Measurements from ENCODE around the gene XPO4. TPM values are rescaled to one million over a fixed set of nuclear protein-coding genes. Genes with fewer than 3 reads are reported as not detected.
A peak's percentile ranks its signal among the peaks of the same experiment; 100 is the strongest.

XPO4 gene
- total and polyA plus RNA-seq, 4 experiments from 2014 or later: 5.2 to 27.4 (median 17.3) TPM

GRCh38 chr13:20911037-20911436 is 8.5 kb upstream of the XPO4 start:
- DNase-seq: no peak
- H3K27ac Mint-ChIP-seq: no peak overlapping the region
- CTCF ChIA-PET (ENCODE audit: partially characterized antibody): interaction anchor here (1.1 to 1.7 kb wide), 4 partner anchors 14 to 418 kb away, joined by 3 read pairs; no protein-coding TSS in a partner anchor
- peaks cover 4 to 6% of the 10 kb centered on the region in 2 donors for H3K27me3 Mint-ChIP-seq
- POLR2A ChIA-PET (ENCODE audit: partially characterized antibody): no interaction called here
- Histone ChIP-seq H3K4me3 (ENCODE audit: low read length in 2 of 2) (no peak overlapping the region), H3K9me3 (ENCODE audit: control insufficient read depth in 1 of 2, low read length in 2 of 2) (no peaks in the 10 kb centered on the region), H3K27ac (ENCODE audit: low read depth, low read length) (no peak overlapping the region), H3K4me1 (ENCODE audit: insufficient read depth, low read length) (no peaks in the 10 kb centered on the region), H3K27me3 (ENCODE audit: insufficient read depth, low read length) (no peaks in the 10 kb centered on the region), H3K36me3 (ENCODE audit: insufficient read depth, low read length) (no peaks in the 10 kb centered on the region)
- no peak overlapping the region for H3K4me3 Mint-ChIP-seq
- intact Hi-C loops (cut with micrococcal nuclease): no loop called here
- no peaks in the 10 kb centered on the region for H3K4me1 Mint-ChIP-seq
- H3K36me3 Mint-ChIP-seq: no peaks in the 10 kb centered on the region
- H3K9me3 Mint-ChIP-seq: peaks cover 0 to 5% (median 0%) of the 10 kb centered on the region in 8 donors

DNA sequence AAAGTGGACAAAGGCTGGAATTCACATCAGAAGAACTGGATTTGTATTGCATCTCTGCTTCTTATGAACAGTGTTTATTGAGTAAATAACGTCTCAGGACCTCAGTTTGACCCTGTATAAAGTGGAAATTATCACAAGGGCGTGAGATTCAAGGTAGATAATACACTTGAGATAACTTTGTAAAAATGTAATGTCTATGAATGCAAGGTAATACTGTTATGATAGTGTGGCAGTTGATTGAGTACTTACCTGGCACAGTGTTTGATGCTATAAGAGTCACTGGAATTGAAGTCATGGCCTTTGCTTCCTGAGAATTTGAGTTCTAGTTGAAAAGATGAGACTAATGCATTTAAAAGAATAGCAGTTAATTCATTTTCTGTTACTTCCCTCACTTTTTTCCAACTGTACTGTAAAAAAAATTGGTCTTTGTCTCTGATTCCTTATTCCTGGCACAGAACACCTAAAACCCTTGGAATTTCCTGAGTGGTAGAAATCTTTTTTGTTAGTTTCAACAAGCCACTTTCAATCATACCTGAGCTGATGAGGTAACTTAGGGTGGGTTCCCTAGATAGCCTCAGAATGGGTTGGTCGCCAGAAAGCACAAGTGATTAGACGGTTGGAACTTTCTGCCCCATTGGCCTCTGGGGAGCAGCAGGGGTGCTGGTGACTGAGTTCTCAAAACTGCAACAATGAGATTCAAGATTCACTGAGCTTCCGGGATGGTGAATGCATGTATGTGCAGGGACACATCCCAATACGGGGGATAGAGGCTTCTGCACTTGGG is 6.4 kb upstream of the XPO4 start:
- DNase-seq: no peak
- Mint-ChIP-seq H3K4me3 (no peak overlapping the region), H3K36me3 (no peaks in the 10 kb centered on the region), H3K27me3 (peaks cover 4 to 6% of the 10 kb centered on the region in 2 donors), H3K4me1 (peaks cover 0 to under 1% (median 0%) of the 10 kb centered on the region in 4 donors), H3K27ac (no peak overlapping the region), H3K9me3 (peaks cover 0 to 5% (median 0%) of the 10 kb centered on the region in 8 donors)
- H3K9me3 ChIP-seq (ENCODE audit: control insufficient read depth in 1 of 2, low read length in 2 of 2): no peaks in the 10 kb centered on the region
- H3K36me3 ChIP-seq (ENCODE audit: insufficient read depth, low read length): no peaks in the 10 kb centered on the region
- intact Hi-C loops (cut with micrococcal nuclease): loop anchor here (10.0 kb wide), 1 partner anchor 434 kb away; no protein-coding TSS in a partner anchor
- no peak overlapping the region for H3K4me3 ChIP-seq (ENCODE audit: low read length in 2 of 2)
- POLR2A ChIA-PET (ENCODE audit: partially characterized antibody): no interaction called here
- CTCF ChIA-PET (ENCODE audit: partially characterized antibody): no interaction called here
- H3K27ac ChIP-seq (ENCODE audit: low read depth, low read length): no peak overlapping the region
- no peaks in the 10 kb centered on the region for H3K27me3 ChIP-seq (ENCODE audit: insufficient read depth, low read length)
- H3K4me1 ChIP-seq (ENCODE audit: insufficient read depth, low read length): no peaks in the 10 kb centered on the region

- intact Hi-C loops (cut with micrococcal nuclease): loop anchor here (10.0 kb wide), 1 partner anchor 430 kb away; no protein-coding TSS in a partner anchor
- Histone ChIP-seq H3K4me3 (ENCODE audit: low read length in 2 of 2) (no peak overlapping the region), H3K4me1 (ENCODE audit: insufficient read depth, low read length) (peaks cover 22% of the 10 kb centered on the region), H3K27me3 (ENCODE audit: insufficient read depth, low read length) (no peaks in the 10 kb centered on the region), H3K27ac (ENCODE audit: low read depth, low read length) (no peak overlapping the region), H3K9me3 (ENCODE audit: control insufficient read depth in 1 of 2, low read length in 2 of 2) (no peaks in the 10 kb centered on the region), H3K36me3 (ENCODE audit: insufficient read depth, low read length) (no peaks in the 10 kb centered on the region)
- no peak for DNase-seq
- ChIA-PET POLR2A (ENCODE audit: partially characterized antibody) (no interaction called here), CTCF (ENCODE audit: partially characterized antibody) (no interaction called here)
- Mint-ChIP-seq H3K4me1 (peaks cover 13 to 25% (median 17%) of the 10 kb centered on the region in 4 donors), H3K36me3 (peaks cover 0 to 10% of the 10 kb centered on the region in 2 donors), H3K9me3 (no peaks in the 10 kb centered on the region), H3K27ac (no peak overlapping the region), H3K27me3 (peaks cover 0 to 2% of the 10 kb centered on the region in 2 donors), H3K4me3 (peak overlapping the region in 2 of 8 donors; percentile 26 to 71)
Observed at GRCh38 chr13:20904908-20905307, 2.4 kb upstream of the XPO4 start.

DNA sequence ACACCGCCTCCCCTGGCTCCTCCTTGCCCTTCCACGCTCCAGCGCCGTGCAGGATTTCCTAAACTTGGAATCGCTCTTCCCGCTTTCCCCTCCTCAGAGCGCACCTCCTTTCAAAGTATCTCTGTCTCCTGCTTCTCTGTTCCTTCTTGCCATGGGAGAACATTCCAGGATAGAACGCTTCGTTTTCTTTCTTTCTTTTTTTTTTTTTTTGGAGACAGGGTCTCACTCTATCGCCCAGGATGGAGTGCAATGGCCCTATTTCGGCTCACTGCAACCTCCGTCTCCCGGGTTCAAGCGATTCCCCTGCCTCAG is 574 bp upstream of the XPO4 start:
- H3K4me1 ChIP-seq (ENCODE audit: insufficient read depth, low read length): peaks cover 34% of the 10 kb centered on the region
- ChIA-PET POLR2A (ENCODE audit: partially characterized antibody) (interaction anchor here (1.0 to 3.3 kb wide), 6 partner anchors 12 to 1039 kb away, joined by 3 to 16 read pairs (median 5); partner anchors contain the start of genes CRYL1, EEF1AKMT1 and ZMYM5), CTCF (ENCODE audit: partially characterized antibody) (interaction anchor here (1.6 kb wide), 1 partner anchor 18 kb away, joined by 3 read pairs; no protein-coding TSS in a partner anchor)
- no peak for DNase-seq
- intact Hi-C loops (cut with micrococcal nuclease): loop anchor here (2.0 to 10.0 kb wide), 3 partner anchors 336 to 702 kb away; partner anchors contain the start of genes IFT88 and MICU2
- peak overlapping the region; percentile 89 for H3K27ac ChIP-seq (ENCODE audit: low read depth, low read length)
- no peaks in the 10 kb centered on the region for H3K9me3 Mint-ChIP-seq
- peak overlapping the region; percentile 89 to 98 (median 95) for H3K27ac Mint-ChIP-seq
- H3K4me3 Mint-ChIP-seq: peak overlapping the region; percentile 90 to 98 (median 95)
- peaks cover 23 to 38% (median 26%) of the 10 kb centered on the region in 4 donors for H3K4me1 Mint-ChIP-seq
- peaks cover 0 to 2% of the 10 kb centered on the region in 2 donors for H3K27me3 Mint-ChIP-seq
- H3K9me3 ChIP-seq (ENCODE audit: control insufficient read depth in 1 of 2, low read length in 2 of 2): no peaks in the 10 kb centered on the region
- no peaks in the 10 kb centered on the region for H3K27me3 ChIP-seq (ENCODE audit: insufficient read depth, low read length)
- peak overlapping the region; percentile 36 to 98 for H3K4me3 ChIP-seq (ENCODE audit: low read length in 2 of 2)
- peaks cover 15% of the 10 kb centered on the region in 2 donors for H3K36me3 Mint-ChIP-seq
- H3K36me3 ChIP-seq (ENCODE audit: insufficient read depth, low read length): no peaks in the 10 kb centered on the region

- intact Hi-C loops (cut with micrococcal nuclease): loop anchor here (1.0 to 10.0 kb wide), 6 partner anchors 11 to 703 kb away; partner anchors contain the start of genes EEF1AKMT1, IFT88, MICU2 and MRPL57
- peak overlapping the region; percentile 97 to 98 for H3K4me3 ChIP-seq (ENCODE audit: low read length in 2 of 2)
- H3K36me3 ChIP-seq (ENCODE audit: insufficient read depth, low read length): no peaks in the 10 kb centered on the region
- DNase-seq: peak in 2 of 5 donors; percentile 2 to 61
- H3K27me3 ChIP-seq (ENCODE audit: insufficient read depth, low read length): no peaks in the 10 kb centered on the region
- Mint-ChIP-seq H3K27me3 (no peaks in the 10 kb centered on the region), H3K36me3 (peaks cover 15% of the 10 kb centered on the region in 2 donors), H3K9me3 (no peaks in the 10 kb centered on the region), H3K4me1 (peaks cover 25 to 44% (median 32%) of the 10 kb centered on the region in 4 donors), H3K4me3 (peak overlapping the region; percentile 91 to 97 (median 93)), H3K27ac (peak overlapping the region; percentile 89 to 96 (median 93))
- CTCF ChIA-PET (ENCODE audit: partially characterized antibody): interaction anchor here (0.9 to 2.3 kb wide), 5 partner anchors 19 to 576 kb away, joined by 3 to 6 read pairs (median 5); partner anchors contain the start of gene EEF1AKMT1
- POLR2A ChIA-PET (ENCODE audit: partially characterized antibody): interaction anchor here (1.0 to 3.3 kb wide), 5 partner anchors 10 to 1038 kb away, joined by 3 to 16 read pairs (median 7); partner anchors contain the start of genes CRYL1, EEF1AKMT1 and ZMYM5
- H3K4me1 ChIP-seq (ENCODE audit: insufficient read depth, low read length): peaks cover 34% of the 10 kb centered on the region
- H3K27ac ChIP-seq (ENCODE audit: low read depth, low read length): peak overlapping the region; percentile 89
- no peaks in the 10 kb centered on the region for H3K9me3 ChIP-seq (ENCODE audit: control insufficient read depth in 1 of 2, low read length in 2 of 2)
Observed at GRCh38 chr13:20901668-20902437, 693 bp downstream of the XPO4 start.

DNA sequence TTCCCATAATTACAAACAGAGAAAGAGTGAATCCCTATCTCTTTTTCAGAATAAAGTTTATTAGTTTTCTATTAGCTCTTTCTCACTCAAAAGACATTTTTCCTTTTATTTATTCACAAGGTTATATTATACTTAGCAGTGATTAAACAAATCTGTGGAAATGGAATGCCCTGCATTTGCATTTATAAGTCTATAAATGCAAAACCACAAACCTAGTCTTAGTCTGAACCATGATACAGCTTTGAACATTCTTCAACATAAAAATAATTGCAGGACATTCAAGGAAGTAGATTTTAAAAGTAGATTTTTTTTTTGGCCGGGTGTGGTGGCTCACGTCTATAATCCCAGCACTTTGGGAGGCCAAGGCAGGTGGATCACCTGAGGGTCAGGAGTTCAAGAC is 8.3 kb downstream of the XPO4 start:
- CTCF ChIA-PET (ENCODE audit: partially characterized antibody): no interaction called here
- no peaks in the 10 kb centered on the region for H3K27me3 ChIP-seq (ENCODE audit: insufficient read depth, low read length)
- Mint-ChIP-seq H3K27me3 (no peaks in the 10 kb centered on the region), H3K4me1 (peaks cover 31 to 67% (median 45%) of the 10 kb centered on the region in 4 donors), H3K4me3 (no peak overlapping the region), H3K36me3 (peaks cover 10 to 12% of the 10 kb centered on the region in 2 donors), H3K9me3 (no peaks in the 10 kb centered on the region), H3K27ac (no peak overlapping the region)
- H3K9me3 ChIP-seq (ENCODE audit: control insufficient read depth in 1 of 2, low read length in 2 of 2): no peaks in the 10 kb centered on the region
- peaks cover 23% of the 10 kb centered on the region for H3K4me1 ChIP-seq (ENCODE audit: insufficient read depth, low read length)
- no peak for DNase-seq
- POLR2A ChIA-PET (ENCODE audit: partially characterized antibody): interaction anchor here (0.7 kb wide), 1 partner anchor 900 kb away, joined by 3 read pairs; no protein-coding TSS in a partner anchor
- intact Hi-C loops (cut with micrococcal nuclease): no loop called here
- no peaks in the 10 kb centered on the region for H3K36me3 ChIP-seq (ENCODE audit: insufficient read depth, low read length)
- no peak overlapping the region for H3K27ac ChIP-seq (ENCODE audit: low read depth, low read length)
- H3K4me3 ChIP-seq (ENCODE audit: low read length in 2 of 2): no peak overlapping the region
